Fibroblast of villous mesenchyme (primary cell): ENCODE measurements around the gene TGFBR3. TPM values are rescaled to one million over a fixed set of nuclear protein-coding genes. Genes with fewer than 3 reads are reported as not detected.
A peak's percentile ranks its signal among the peaks of the same experiment; 100 is the strongest.

Source experiments
- DNase-seq: peaks from one replicate; pipeline ENCODE4 v3.0.0-alpha.2; 2010; ENCODE audit warnings: low read depth
- H3K4me3 ChIP-seq: 2 replicates; pipeline ENCODE4 v1.5.1; 2011; ENCODE audit warnings: low read depth, mild to moderate bottlenecking, low read length
- total RNA-seq: library from RNA; depleted of rRNA; stranded (reverse); fragments of >200 nt; gene quantifications from 2 replicates; pipeline ENCODE4 v1.2.3, GENCODE V29; 2012
- TF ChIP-seq, protein P1 (sequence below): IDR thresholded peaks from 2 replicates; pipeline ENCODE4 v1.5.1; 2012; ENCODE audit warnings: low read depth, mild to moderate bottlenecking, low read length; ENCODE audit not compliant: insufficient read depth

TGFBR3 gene
- total RNA-seq = 15.8 and 17.7 TPM in 2 replicates

DNA sequence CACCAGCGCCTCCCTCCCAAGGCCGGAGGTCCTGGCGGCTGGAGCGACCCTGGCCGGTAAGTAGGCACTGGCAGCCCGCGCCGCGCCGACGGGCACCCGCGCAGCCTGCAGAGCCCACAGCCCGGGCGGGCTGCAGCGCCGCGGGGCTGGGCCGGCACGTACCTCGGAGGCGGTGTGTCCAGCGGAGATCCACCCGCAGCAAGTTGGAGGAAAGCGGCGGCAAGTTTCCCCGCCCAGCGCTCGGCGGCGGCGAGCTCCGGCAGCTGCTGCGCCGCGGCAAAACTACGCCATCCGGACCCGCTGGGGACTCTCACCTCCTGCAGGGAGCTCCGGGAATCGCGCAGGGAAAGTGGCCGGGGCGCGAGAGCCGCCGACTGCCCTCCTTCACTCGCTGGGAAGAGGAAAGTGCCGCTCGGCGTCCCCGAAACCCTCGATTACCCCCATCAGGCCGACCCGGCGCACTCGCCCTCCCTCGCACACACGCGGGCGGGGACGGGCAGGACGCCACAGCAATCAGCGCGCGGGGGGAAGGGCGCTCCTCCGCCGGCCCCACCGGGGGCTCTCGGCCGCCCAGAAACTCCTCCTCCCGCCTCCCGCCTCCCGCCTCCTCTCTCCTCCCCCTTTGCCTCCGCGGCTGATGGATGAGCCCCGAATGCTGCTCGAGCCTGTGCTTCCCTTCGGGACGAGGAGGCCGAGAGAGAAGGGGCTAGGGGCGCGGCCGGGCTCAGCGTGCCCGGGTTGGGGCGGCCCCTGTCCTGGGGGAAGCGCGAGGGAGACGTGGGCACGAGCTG, at the start of gene TGFBR3:
TGFBR3 (minus strand) TSS at position 436 of the 791 bp plus-strand sequence. CDS start 24,620 bp downstream, outside the sequence.
- TF ChIP-seq, protein P1, sequence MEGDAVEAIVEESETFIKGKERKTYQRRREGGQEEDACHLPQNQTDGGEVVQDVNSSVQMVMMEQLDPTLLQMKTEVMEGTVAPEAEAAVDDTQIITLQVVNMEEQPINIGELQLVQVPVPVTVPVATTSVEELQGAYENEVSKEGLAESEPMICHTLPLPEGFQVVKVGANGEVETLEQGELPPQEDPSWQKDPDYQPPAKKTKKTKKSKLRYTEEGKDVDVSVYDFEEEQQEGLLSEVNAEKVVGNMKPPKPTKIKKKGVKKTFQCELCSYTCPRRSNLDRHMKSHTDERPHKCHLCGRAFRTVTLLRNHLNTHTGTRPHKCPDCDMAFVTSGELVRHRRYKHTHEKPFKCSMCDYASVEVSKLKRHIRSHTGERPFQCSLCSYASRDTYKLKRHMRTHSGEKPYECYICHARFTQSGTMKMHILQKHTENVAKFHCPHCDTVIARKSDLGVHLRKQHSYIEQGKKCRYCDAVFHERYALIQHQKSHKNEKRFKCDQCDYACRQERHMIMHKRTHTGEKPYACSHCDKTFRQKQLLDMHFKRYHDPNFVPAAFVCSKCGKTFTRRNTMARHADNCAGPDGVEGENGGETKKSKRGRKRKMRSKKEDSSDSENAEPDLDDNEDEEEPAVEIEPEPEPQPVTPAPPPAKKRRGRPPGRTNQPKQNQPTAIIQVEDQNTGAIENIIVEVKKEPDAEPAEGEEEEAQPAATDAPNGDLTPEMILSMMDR = peak; percentile 55
- DNase-seq = peak; percentile 95
- H3K4me3 ChIP-seq = peak within 1 kb of the TSS; percentile 97

DNA sequence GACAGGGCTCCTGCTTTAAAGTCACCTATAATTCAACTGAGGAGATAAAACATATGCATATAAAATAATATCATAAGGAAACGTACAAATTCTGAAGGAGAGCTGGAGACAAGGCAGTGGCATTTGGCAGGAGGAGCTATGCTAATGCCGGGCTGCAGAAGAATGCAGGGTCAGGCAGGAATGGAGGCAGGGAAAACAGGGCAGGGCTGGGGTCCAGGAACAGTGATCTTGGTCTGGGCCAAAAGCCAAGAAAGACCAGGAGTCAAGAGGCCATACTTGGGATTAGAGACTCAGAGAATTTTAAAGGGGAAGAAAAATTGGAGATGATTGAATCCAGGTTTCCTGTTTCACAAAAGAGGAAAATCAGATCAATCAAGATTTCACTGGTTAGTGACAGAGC, 43.3 kb upstream of the TGFBR3 start:
- TF ChIP-seq, protein P1 = no peak
- peak; percentile 63 for DNase-seq
- no peak overlapping the region for H3K4me3 ChIP-seq

DNA sequence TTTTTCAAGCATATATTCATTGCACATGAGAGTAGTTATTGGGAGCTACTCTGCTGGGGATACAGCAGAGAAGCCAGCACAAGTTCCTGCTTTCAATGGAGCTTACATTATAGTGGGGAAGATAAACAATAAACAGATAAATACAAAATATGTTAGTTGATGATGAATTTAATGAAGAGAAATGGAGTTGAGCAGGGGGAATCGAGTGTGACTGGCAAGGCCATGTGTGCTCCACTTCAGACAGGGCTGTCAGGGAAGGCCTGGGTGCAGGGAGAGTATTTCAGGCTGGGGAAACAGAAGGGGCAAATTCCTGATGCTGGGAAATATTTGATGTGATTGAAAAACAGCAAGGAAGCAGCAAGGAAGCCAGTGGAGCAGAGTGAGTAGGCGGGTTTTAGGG, 42.1 kb upstream of the TGFBR3 start:
- H3K4me3 ChIP-seq = no peak overlapping the region
- TF ChIP-seq, protein P1 = no peak
- no peak for DNase-seq

DNA sequence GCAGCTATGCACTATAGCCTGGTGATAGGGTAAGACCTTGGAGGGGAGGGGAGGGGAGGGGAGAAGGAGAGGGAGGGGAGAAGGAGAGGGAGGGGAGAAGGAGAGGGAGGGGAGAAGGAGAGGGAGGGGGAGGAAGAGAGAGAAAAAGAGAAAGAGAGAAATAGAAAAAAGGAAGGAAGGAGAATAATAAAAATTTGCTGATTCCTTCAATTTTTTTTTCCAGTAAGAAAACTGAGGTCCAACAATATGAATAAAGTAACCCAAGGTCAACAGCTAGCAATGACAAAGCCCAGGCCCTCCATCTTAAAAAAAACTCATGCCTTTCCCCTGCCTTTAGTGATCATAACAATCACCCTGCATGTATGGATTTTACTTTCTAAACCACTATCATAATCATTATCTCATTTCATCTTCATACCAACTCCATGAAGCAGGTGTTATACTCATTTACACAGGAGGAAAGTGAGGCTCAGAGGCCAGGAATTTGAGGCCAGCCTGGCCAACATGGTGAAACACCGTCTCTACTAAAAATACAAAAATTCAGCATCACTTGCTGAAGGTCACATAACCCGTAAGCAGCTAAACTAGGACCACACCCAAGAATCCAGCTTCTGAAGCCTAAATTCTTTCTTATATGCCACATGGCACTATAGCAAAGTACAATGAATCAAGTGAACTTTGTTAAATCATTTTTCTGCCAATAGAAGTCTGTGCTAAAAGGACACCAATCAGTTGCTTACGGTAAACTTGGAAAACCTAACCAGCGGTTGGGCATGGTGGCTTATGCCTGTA, 39.9 kb upstream of the TGFBR3 start:
- no peak overlapping the region for H3K4me3 ChIP-seq
- TF ChIP-seq, protein P1 = no peak
- no peak for DNase-seq

DNA sequence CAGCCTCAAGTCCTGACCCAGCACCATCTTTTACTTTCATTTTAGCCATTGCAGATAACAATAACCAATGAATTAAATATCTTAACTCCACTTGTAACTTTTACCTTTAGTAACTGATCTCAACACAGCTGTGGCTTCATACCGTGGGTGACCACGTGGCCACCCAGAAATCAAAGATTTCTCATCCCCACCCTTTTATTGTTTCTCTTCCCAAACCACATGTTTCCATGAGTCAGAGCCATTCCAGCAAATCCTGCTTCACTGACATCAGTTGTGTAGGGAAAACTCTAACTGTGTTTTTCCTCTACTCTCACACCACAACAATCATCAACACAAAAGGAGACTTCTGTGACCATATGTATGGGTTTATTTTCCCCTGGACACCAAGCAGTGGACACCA, 38.2 kb upstream of the TGFBR3 start:
- TF ChIP-seq, protein P1 = no peak
- DNase-seq = peak; percentile 87
- no peak overlapping the region for H3K4me3 ChIP-seq

DNA sequence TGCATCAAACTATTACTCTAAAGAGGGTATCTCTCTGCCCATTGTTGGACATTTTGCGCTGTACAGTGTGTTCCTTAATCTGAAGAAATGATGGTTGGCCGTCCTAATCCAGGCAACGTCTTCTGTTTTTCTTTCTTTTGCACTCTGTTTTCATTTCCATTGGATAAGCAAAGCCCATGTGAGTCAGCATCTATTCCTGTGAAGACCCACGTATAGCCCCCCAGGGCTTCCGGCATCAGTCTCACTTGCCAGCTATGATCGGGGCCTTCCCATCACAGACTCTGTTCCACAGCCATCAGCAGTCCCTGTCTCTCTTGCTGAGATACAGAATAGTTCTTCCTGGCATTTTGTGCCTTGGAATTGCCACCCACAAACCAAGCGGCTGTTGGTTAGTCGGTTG, 34.0 kb upstream of the TGFBR3 start:
- TF ChIP-seq, protein P1 = no peak
- no peak for DNase-seq
- H3K4me3 ChIP-seq = no peak overlapping the region
